Activated CD8-positive, alpha-beta memory T cell treated with anti-CD3 and anti-CD28 coated beads for 4 hours (primary cell): ENCODE results near the gene PCSK5.

ENCODE experiments used
- DNase-seq, 2 donors: peaks; one replicate each; pipeline ENCODE4 v3.0.0-alpha.2; 2020; ENCODE audit warnings: low read depth in 2 of 2

PCSK5 gene

GRCh38 chr9:76004526-76004925 lies 114.1 kb downstream of the PCSK5 start:
- DNase-seq, result no peak

GRCh38 chr9:76007935-76008334 lies 117.5 kb downstream of the PCSK5 start:
- no peak for DNase-seq

- DNase-seq, result no peak
These were observed 123.3 kb downstream of the PCSK5 start for GRCh38 chr9:76013809-76014208.

GRCh38 chr9:76018235-76018634 lies 127.8 kb downstream of the PCSK5 start:
- no peak for DNase-seq

- DNase-seq, result no peak
These were observed 128.3 kb downstream of the PCSK5 start for GRCh38 chr9:76018761-76019160.

GRCh38 chr9:76020652-76021051 lies 130.2 kb downstream of the PCSK5 start:
- DNase-seq, result no peak

GRCh38 chr9:76022317-76022716 lies 131.8 kb downstream of the PCSK5 start:
- DNase-seq, result no peak

GRCh38 chr9:76023715-76024195 lies 133.3 kb downstream of the PCSK5 start:
- DNase-seq, result no peak

- no peak for DNase-seq
These were observed 134.8 kb downstream of the PCSK5 start for GRCh38 chr9:76025286-76025685.

- no peak for DNase-seq
These were observed 136.3 kb downstream of the PCSK5 start for GRCh38 chr9:76026796-76027195.

GRCh38 chr9:76027416-76027815 lies 136.9 kb downstream of the PCSK5 start:
- DNase-seq, result no peak

- no peak for DNase-seq
These were observed 137.4 kb downstream of the PCSK5 start for GRCh38 chr9:76027861-76028260.

GRCh38 chr9:76032038-76032796 lies 141.7 kb downstream of the PCSK5 start:
- DNase-seq, result no peak

GRCh38 chr9:76032797-76033373 lies 142.4 kb downstream of the PCSK5 start:
- DNase-seq, result no peak

- DNase-seq, result no peak
These were observed 143.6 kb downstream of the PCSK5 start for GRCh38 chr9:76034049-76034448.

GRCh38 chr9:76036762-76037161 lies 146.3 kb downstream of the PCSK5 start:
- no peak for DNase-seq

- DNase-seq, result no peak
These were observed 147.2 kb downstream of the PCSK5 start for GRCh38 chr9:76037587-76038225.

- DNase-seq, result no peak
These were observed 148.0 kb downstream of the PCSK5 start for GRCh38 chr9:76038431-76038830.

GRCh38 chr9:76044266-76044819 lies 153.9 kb downstream of the PCSK5 start:
- DNase-seq, result no peak

GRCh38 chr9:76045221-76045620 lies 154.7 kb downstream of the PCSK5 start:
- DNase-seq, result no peak

- no peak for DNase-seq
These were observed 158.9 kb downstream of the PCSK5 start for GRCh38 chr9:76049341-76049740.

GRCh38 chr9:76067696-76068095 lies 177.2 kb downstream of the PCSK5 start:
- DNase-seq, result no peak

GRCh38 chr9:76077537-76077936 lies 187.1 kb downstream of the PCSK5 start:
- no peak for DNase-seq
